Spleen (tissue), 11 donors: ENCODE data around the gene ATRN. TPM values are rescaled to one million over a fixed set of nuclear protein-coding genes. Genes with fewer than 3 reads are reported as not detected.

ENCODE experiments used
- DNase-seq: peaks from one replicate; pipeline ENCODE4 v3.0.0-alpha.2; 2020
- H3K27ac ChIP-seq, 8 donors: fragments of 200-600 bp; sonication (generic) in 7 of 8; 1 replicate in 4 of 8; 2 replicates in 4 of 8; pipeline versions ENCODE4 v1.5.0 to v1.8.0; 2016 to 2021; ENCODE audit warnings: inconsistent platforms in 4 of 8, mild to moderate bottlenecking in 4 of 8, moderate library complexity in 1 of 8
- H3K27me3 ChIP-seq, 7 donors: fragments of 200-600 bp; sonication (generic) in 6 of 7; replicated peaks in 1 of 7; 1 replicate in 4 of 7; 2 replicates in 3 of 7; pipeline versions ENCODE4 v1.5.0 to v1.8.0; 2016 to 2021; ENCODE audit warnings: inconsistent platforms in 3 of 7, mild to moderate bottlenecking in 1 of 7
- H3K36me3 ChIP-seq, 6 donors: fragments of 200-600 bp; sonication (generic) in 5 of 6; 1 replicate in 4 of 6; 2 replicates in 2 of 6; pipeline versions ENCODE4 v1.5.0 to v1.8.0; 2016 to 2021; ENCODE audit warnings: inconsistent platforms in 2 of 6
- H3K4me1 ChIP-seq, 6 donors: fragments of 200-600 bp; sonication (generic) in 5 of 6; 1 replicate in 3 of 6; 2 replicates in 3 of 6; pipeline versions ENCODE4 v1.5.0 to v1.8.0; 2016 to 2021; ENCODE audit warnings: inconsistent platforms in 3 of 6
- H3K4me3 ChIP-seq, 8 donors: fragments of 200-600 bp; sonication (generic) in 7 of 8; 1 replicate in 4 of 8; 2 replicates in 4 of 8; pipeline versions ENCODE4 v1.5.0 to v1.8.0; 2016 to 2021; ENCODE audit warnings: inconsistent platforms in 4 of 8, mild to moderate bottlenecking in 4 of 8, moderate library complexity in 2 of 8
- H3K9me3 ChIP-seq, 8 donors: fragments of 200-600 bp; sonication (generic) in 7 of 8; 1 replicate in 4 of 8; 2 replicates in 4 of 8; pipeline versions ENCODE4 v1.5.0 to v1.8.0; 2016 to 2021; ENCODE audit warnings: inconsistent platforms in 4 of 8
- CTCF ChIP-seq, 11 experiments: fragments of 200-600 bp in 7 of 11; fragments of 450-650 bp in 4 of 11; sonication (generic) in 4 of 11; IDR thresholded peaks in 8 of 11; conservative IDR thresholded peaks in 3 of 11; 1 replicate in 7 of 11; 2 replicates in 4 of 11; pipeline versions ENCODE4 v1.4.0 to v1.8.0; 2016 to 2021; ENCODE audit warnings: antibody characterized with exemption in 11 of 11, inconsistent platforms in 4 of 11, mild to moderate bottlenecking in 1 of 11
- POLR2A ChIP-seq, 3 donors: fragments of 450-650 bp; IDR thresholded peaks; one replicate each; pipeline ENCODE4 v1.5.1; 2017; ENCODE audit warnings: antibody characterized with exemption in 3 of 3, mild to moderate bottlenecking in 1 of 3
- POLR2AphosphoS5 ChIP-seq, 3 donors: sonication (generic); formaldehyde crosslinking; IDR thresholded peaks; one replicate each; pipeline ENCODE4 v1.5.1; 2017; ENCODE audit warnings: antibody characterized with exemption in 3 of 3
- WGBS, 5 donors: extraction: QIAGEN DNeasy Blood & Tissue Kit in 3 of 5; methylation state at CpG; one replicate each; pipeline versions ENCODE4 v1.1.5 to v1.1.7; 2013 to 2018; 5-methylcytosine and 5-hydroxymethylcytosine counted together
- intact Hi-C: fragments of 100-400 bp; cut with DNase I; formaldehyde crosslinking; loops from one replicate; pipeline ENCODE4 v1.15.0; 2023; ENCODE audit warnings: low total_unique reads
- polyA plus RNA-seq, 3 donors: library from polyadenylated mRNA; stranded (reverse); fragments of 200-250 nt; gene quantifications; one replicate each; pipeline ENCODE4 v1.2.1, GENCODE V29; 2013
- small RNA-seq, 4 donors: library from RNA; depleted of rRNA; stranded (forward); fragments of <200 nt; gene quantifications; one replicate each; pipeline ENCODE3, GENCODE V24; 2016
- total RNA-seq, 7 donors: library from RNA; depleted of rRNA in 3 of 7; stranded (reverse); fragments of >200 nt in 3 of 7; fragmentation: NEBNext Ultra II Directional in 4 of 7; extraction: Animal tissue kit (Norgen Biotek cat#: 25700) in 4 of 7; gene quantifications; one replicate each; pipeline versions ENCODE4 v1.1.0 to v1.2.1, GENCODE V29; 2016 to 2021
- donor health status: healthy with polysubstance abuse.
- donor health status: DM: no; HTN: no; CAD: no; lungs with moderate emphysema.
- donor health status: DM: no; HTN: no; CAD: no.
- donor health status: Bipolar disorder and iron deficiency.
- donor health status: healthy.
- donor health status: DM: no; HTN: no; CAD: no.
- donor health status: DM: yes; HTN: yes; CAD: no.

The ATRN gene
- total and polyA plus RNA-seq, 10 donors = 1.8 to 49.9 (median 27.6) TPM

- intact Hi-C loops = no loop called here
- WGBS, 5 donors = 71 to 93% (median 87%) methylated on average over 4 to 6 of the region's 6 CpGs; no CpG with 5 or more reads in 1 of the 5 donors
- Histone ChIP-seq H3K27ac (no peak overlapping the region), H3K9me3 (peaks cover 0 to 9% (median 6%) of the 10 kb centered on the region in 8 donors), H3K4me1 (no peaks in the 10 kb centered on the region), H3K4me3 (no peak overlapping the region), H3K36me3 (peaks cover 0 to 21% (median 0%) of the 10 kb centered on the region in 6 donors), H3K27me3 (peaks cover 0 to 3% (median 0%) of the 10 kb centered on the region in 7 donors)
- peak; percentile 64 for DNase-seq
- TF ChIP-seq CTCF (IDR thresholded peaks at IDR 0.05 in 8 of 11, conservative IDR thresholded peaks at IDR 0.05 in 3 of 11) (no peak), POLR2AphosphoS5 (IDR thresholded peaks at IDR 0.05) (no peak), POLR2A (IDR thresholded peaks at IDR 0.05) (no peak)
Observed at GRCh38 chr20:3698591-3699001, 227.8 kb downstream of the ATRN start.

DNA sequence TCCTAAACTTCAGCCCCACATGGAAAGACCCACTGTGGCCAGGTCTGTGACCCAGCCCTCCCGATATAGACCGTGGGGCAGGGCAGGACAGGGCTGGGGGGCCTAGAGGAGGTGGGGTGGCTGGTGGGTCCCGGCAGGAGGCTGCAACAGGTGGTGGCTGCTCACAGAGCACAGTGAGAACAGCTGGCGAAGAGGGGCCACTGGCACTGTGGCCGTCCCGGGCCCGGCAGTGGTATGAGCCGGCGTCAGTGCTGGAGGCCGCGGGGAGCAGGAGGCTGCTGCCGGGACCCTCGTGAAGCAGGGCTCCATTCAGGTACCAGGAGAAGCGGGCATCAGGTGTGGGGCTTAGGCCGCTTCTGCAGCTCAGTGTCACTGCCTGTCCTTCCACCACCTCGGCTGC, 228.2 kb downstream of the ATRN start:
- Histone ChIP-seq H3K27ac (no peak overlapping the region), H3K36me3 (peaks cover 0 to 22% (median 0%) of the 10 kb centered on the region in 6 donors), H3K4me3 (no peak overlapping the region), H3K27me3 (peaks cover 0 to 6% (median 0%) of the 10 kb centered on the region in 7 donors), H3K9me3 (peaks cover 0 to 9% (median 6%) of the 10 kb centered on the region in 8 donors), H3K4me1 (no peaks in the 10 kb centered on the region)
- TF ChIP-seq POLR2AphosphoS5 (IDR thresholded peaks at IDR 0.05) (no peak), POLR2A (IDR thresholded peaks at IDR 0.05) (no peak), CTCF (IDR thresholded peaks at IDR 0.05 in 8 of 11, conservative IDR thresholded peaks at IDR 0.05 in 3 of 11) (no peak)
- peak; percentile 58 for DNase-seq
- intact Hi-C loops = no loop called here
- 82 to 93% (median 85%) methylated on average over 7 to 16 of the region's 16 CpGs for WGBS, 5 donors

Small RNA genes lying within 50 kb of the gene (small RNA-seq; reads per million reads assigned to genes)
- gene AL353193.1 = 0 reads per million in 4 donors

Other genes starting within 250 kb of the ATRN start
- 1 to 10 TPM in 2 of 7 donors, under 1 TPM in 5; 0.52 to 1.6 (median 0.67) TPM for gene SLC4A11, start 231.8 kb upstream of the ATRN start, total RNA-seq
- gene SLC4A11, start 231.8 kb upstream of the ATRN start, polyA plus RNA-seq = 1 to 10 TPM in 2 of 3 donors, under 1 TPM in 1; 0.93 to 1.4 (median 1.1) TPM
- gene DNAAF9, start 63.3 kb upstream of the ATRN start, total RNA-seq = 10 to 100 TPM; 10.9 to 21.4 (median 18.7) TPM
- gene DNAAF9, start 63.3 kb upstream of the ATRN start, polyA plus RNA-seq = 1 to 10 TPM; 1.8 to 4.6 (median 2.4) TPM
- gene GFRA4, start 192.4 kb downstream of the ATRN start, total RNA-seq = not detected
- gene GFRA4, start 192.4 kb downstream of the ATRN start, polyA plus RNA-seq = not detected
- 10 to 100 TPM in 3 of 7 donors, 1 to 10 TPM in 4; 4.0 to 10.7 (median 9.1) TPM for gene ADAM33, start 211.0 kb downstream of the ATRN start, total RNA-seq
- 10 to 100 TPM in 1 of 3 donors, 1 to 10 TPM in 2; 5.9 to 31.6 (median 9.5) TPM for gene ADAM33, start 211.0 kb downstream of the ATRN start, polyA plus RNA-seq
- 10 to 100 TPM in 5 of 7 donors, 1 to 10 TPM in 2; 3.0 to 50.2 (median 21.9) TPM for gene SIGLEC1, start 241.6 kb downstream of the ATRN start, total RNA-seq
- 10 to 100 TPM in 2 of 3 donors, 1 to 10 TPM in 1; 8.1 to 18.4 (median 11.0) TPM for gene SIGLEC1, start 241.6 kb downstream of the ATRN start, polyA plus RNA-seq